Right renal cortex interstitium (tissue), 3 donors: Measurements from ENCODE around the gene MTMR12. TPM values are rescaled to one million over a fixed set of nuclear protein-coding genes. Genes with fewer than 3 reads are reported as not detected.

Source experiments
- DNase-seq, 3 donors: peaks; one replicate each; pipeline ENCODE4 v3.0.0-alpha.2; 2013; ENCODE audit warnings: low read depth in 3 of 3, low spot score in 2 of 3
- polyA plus RNA-seq, 3 donors: library from polyadenylated mRNA; unstranded; fragments of 120-200 nt; gene quantifications; one replicate each; pipeline ENCODE4 v1.2.1, GENCODE V29; 2013; ENCODE audit not compliant: insufficient read length in 3 of 3

The MTMR12 gene
- polyA plus RNA-seq, 3 donors = 35.0 to 37.7 (median 37.5) TPM

DNA sequence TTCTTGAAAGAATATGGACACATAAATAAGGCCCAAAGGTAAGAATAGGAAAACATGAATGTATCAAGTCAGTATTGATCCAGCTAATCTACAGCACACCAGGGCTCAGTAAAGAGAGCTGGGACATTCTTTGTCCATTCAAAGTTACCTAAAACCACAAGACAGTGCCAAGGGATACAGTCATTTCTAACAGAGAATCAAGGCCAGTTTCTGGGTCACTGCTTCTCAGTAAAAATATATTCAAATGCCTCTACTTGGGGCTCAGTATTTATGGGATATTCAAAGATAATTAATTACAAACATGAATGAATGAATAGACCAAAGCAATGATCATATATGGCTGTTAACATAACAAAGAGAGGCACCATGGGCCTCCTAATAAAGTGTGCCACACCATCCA is 34.9 kb downstream of the MTMR12 start:
- no peak for DNase-seq

DNA sequence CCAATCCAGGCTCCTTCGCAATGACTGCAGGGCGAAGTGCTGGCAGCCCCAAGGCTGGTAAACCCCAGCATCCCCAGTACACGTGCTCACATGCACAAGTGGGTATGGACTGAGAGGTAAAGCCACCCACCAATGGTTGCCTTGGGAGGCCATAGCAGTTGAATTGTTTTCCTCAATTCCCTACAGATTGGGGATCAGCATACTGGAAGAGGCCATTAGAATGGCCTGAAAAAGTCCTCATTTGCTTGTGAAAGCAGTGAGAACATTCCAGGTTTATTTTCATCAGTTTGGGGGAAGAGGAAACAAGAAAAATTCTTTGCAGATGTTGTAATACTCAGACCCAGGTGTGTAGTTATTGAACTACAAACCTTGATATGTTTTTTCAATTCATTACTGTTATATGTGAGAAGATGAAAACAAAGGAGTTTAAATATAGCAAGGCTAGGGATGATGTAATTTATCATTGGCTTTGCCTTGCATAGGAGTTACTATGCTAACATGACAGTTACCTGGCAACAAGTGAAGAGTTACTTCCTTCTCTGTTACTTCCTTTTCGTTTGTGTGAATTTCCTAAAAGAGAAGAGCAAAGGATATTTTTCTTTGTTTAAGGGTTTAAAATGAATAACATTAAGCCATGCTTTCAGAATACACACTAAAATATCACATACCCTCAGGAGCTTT is 36.4 kb downstream of the MTMR12 start:
- DNase-seq = no peak

DNA sequence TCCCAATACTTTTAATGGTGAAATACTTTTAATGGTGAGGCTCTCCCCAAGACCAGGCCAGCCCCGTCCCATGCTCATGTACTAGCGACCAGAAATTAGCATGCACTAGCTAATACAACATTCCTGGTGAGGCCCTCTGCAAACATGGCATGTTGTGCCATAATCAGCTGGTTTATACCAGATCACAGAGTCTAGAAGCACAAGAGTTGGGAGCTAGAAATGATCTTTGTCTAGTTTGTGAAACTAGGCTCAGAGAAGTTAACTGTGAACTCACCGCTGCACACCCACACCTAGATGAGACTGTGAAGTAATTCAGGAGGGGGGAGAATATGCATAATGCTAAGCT is 37.4 kb downstream of the MTMR12 start:
- DNase-seq = no peak

DNA sequence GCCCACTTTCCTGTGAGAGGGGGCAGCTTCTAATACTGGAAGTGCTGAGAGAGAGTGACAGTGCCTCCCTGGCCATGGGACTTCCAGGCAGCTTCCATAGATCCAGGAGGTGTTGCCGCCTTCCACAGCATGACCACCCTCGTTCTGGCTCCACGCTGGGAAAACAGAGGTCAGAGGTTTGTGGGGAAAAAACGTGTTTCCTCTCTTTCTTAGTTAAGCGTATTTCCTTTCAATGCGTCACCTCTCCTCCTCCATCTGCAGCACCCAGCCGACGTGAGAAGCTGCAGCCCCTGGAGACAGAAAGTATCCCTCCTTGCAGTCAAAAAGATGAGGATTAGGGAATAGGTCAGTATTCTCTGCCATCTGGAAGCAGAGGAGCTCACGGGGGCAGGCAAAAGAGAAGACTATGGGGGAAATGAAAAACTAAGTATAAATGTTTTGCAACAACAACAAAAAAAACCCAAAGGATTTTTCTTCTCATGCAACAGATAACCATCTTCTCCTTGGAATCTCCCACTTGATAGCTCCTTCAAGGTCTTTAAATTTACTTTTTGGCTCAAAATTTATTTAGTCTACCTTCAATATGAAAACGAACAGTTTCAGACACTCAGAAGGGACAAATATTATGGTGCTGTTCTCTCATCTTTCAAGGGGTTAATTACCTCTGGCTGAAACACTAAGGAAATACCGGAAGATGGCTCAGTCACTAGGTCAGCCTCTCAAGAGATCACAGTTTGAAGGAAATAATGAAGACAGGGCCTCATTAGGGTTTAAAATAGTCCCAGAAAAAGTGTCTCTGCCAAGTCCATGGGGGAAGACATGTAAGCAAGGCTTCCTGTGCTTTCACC is 38.0 kb downstream of the MTMR12 start:
- DNase-seq = no peak

DNA sequence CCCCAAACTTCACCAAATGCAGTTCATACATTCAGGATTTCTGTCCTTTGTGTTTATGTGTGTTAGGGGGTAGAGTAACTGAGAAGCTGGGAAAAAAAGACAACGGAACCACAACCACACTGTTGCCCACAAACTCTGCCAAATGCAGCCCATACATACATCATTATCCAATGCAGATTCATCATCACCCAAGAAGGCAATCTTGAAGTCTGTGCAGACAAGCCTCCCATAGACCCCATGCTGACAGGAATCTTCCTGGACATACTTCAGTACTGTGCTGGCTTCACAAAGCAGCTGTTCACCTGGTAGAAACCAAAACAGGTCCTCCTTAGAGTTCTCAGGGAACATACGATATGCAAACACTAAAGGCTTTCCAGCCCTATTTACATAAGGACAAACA is 38.9 kb downstream of the MTMR12 start:
- DNase-seq = no peak

DNA sequence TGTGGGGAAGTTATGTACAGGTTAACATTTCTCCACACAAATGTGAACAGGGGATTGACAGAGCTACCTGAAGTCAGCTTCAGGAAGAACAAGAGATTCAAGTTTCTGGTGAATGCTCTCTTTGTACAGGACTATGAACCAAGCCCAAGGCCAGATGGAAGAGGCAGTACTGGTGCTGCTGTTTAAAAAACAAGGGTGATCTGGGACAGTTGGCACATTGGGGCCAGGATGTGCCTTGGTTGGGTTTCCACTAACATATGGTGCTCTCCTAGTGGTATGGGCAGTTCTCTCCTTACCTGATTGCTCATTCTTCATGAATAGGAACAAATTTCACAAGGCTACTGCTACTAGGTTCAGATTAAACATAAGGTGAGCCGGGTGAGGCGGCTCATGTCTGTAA is 40.0 kb downstream of the MTMR12 start:
- DNase-seq = no peak

DNA sequence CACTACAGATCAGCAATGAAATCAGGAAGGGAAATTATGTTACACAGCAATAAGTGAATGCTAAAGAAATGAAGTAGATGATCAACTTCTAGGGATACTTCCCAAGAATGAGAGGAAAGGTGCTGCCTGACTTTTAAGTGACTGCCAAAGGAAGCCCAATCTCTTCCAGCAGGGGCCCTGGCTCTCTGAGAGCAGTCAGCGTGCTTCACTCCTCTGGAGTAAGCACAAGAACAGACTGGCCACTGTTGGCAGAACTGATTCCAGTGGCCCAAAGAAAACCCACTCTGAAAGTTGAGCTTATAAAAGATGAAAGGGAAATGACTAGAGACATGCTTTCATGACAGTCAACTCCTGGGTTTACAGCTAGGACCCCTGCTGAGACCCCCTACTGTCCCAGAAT is 41.8 kb downstream of the MTMR12 start:
- DNase-seq = no peak

DNA sequence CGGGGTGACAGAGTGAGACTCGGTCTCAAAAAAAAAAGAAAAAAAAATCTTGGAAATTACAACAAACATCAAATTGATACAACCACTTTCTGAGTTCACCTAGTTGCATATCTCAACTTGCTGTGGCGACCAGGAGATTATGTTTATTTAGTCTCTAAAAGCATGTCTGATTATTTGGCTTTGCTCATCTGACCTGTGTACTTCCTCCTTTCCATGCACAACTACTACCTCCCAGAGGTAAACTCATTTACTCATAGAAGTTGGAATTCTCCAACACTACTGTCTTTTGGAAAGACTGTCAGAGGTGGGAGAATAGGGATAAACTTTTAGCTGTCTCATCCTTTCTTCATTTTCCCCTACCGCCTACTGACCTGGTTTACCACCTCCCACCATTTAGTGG is 42.6 kb downstream of the MTMR12 start:
- DNase-seq = no peak

DNA sequence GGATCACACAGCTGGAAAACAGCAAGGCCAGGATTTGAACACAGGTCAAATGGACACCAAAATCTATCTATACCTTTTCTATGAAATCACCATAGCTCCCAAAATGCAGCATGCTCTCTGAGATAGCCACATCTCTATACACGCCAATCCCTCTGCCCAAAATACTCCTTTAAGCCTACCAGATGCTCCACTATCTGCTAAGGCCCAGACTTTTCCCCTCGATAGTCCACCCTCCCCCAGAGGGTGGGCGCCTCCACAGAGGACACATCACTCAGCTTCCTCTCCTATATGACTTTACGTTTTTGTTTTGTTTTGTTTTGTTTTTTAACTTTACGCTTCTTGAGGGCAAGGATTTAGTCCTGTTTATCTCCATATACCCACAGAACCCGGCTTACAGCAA is 46.8 kb downstream of the MTMR12 start:
- DNase-seq = no peak

DNA sequence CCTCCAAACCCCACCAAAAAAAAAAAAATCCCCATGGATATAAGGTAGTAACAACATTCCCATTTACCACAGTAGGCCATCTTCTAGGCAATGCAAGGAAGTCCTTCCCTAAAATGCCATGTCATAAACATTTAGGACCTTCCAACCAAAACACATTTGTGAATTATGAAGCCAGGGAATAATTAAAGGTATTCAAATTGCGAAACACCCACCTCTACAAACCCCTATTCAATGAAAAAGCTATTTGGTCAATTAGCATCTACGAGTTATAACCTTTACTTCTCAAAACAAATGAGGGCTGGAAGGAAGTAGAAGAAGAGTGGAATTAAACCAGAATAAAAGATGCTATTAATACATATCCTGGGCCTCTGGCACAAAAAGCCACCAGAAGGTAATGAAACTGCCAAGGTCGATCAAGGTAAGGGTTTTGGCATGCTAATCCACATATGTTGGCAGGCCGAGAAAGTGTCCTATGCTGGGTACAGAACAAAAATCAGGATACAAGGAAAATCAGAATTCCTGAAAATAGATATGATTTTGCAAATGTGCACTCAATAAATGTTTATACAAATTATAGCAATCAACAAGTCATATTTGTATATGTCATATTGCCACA is 47.7 kb downstream of the MTMR12 start:
- DNase-seq = no peak

DNA sequence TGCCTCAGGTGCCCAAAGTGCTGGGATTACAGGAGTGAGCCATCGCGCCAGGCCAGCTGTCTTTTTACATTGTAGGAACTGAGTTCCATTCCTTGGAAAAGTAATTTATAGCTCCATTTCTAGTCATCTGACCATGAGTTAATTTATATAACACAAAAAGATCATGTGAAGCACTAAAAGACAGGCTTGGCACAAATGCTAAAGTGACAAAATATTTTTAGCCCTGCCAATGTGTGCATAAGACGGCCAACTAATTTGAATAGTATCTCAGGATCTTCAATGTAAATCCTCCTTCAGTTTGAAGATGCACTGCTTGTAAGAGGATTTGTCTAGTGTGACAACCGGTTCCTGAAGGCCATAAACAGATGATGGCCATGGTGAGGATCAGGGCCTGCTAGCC is 49.1 kb downstream of the MTMR12 start:
- no peak for DNase-seq

DNA sequence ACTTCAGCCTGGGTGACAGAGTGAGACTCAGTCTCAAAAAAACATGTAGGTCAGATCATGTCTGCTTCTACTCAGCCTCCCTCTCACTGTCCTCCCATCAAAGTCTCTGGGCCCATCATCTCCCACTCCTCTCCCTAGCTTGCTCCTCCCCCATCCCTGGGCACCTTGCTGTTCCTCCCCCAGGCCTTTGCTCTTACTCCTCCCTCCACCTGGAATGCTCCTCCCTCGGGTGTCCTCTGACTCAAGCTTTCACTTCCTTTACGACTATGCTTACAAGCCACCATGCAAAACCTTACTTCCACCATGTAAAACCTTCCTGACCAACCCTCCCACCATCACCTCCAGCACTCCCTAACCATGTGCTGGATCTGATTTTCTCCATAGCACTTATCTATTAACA is 51.5 kb downstream of the MTMR12 start:
- DNase-seq = no peak

DNA sequence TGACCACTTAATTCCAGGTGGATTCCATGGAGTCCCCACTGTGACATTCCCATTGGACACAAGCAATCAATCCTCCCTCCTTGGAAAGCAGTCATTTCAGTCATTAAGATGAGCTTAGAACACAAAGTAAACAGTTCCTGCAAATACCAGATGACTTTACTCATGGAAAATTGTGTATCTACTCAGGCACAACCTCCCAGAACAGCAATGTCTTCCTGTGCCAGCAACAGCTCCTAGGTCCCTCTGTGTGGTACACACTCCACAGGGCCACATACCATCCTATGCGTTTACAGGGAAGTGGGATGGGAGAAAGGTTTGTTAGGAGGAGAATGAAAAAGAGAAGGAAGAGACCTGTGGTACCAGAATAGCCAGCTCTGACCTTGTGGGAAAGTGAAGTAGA is 53.7 kb downstream of the MTMR12 start:
- no peak for DNase-seq

DNA sequence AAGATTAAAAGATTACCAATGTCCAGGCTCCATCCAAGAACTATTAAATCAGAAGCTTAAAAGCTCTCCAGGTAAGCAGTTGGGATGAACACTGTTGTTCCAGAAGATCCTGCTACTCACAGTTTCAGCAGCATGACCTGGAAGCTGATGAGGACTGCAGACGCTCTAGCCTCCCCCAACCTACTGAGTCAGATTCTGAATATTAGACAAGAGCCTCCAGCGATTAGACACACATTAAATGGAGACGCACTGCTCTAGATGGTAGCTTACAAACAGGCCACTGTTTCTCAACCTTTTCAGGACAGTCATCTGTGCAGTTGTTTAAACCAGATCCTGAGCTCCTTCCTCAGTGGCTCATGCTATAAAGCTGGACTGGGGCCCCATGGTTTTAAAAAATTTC is 54.3 kb downstream of the MTMR12 start:
- DNase-seq = no peak

DNA sequence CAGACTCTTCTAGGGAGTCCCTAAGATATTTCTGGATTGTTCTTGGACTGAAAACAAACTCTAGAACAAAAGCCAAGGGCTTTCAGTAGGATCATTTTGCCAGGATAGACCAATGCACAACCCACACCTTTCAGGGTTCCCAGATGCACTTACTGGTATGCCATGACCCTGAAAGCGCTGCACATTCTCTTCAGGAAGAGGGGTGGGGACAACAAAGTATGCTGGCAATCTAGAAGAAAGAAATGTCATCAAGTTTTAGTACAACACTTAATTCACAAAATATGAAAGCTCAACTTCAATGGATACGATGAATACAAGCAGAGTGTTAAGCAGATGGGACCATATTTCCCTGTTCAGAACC is 57.2 kb downstream of the MTMR12 start:
- no peak for DNase-seq

DNA sequence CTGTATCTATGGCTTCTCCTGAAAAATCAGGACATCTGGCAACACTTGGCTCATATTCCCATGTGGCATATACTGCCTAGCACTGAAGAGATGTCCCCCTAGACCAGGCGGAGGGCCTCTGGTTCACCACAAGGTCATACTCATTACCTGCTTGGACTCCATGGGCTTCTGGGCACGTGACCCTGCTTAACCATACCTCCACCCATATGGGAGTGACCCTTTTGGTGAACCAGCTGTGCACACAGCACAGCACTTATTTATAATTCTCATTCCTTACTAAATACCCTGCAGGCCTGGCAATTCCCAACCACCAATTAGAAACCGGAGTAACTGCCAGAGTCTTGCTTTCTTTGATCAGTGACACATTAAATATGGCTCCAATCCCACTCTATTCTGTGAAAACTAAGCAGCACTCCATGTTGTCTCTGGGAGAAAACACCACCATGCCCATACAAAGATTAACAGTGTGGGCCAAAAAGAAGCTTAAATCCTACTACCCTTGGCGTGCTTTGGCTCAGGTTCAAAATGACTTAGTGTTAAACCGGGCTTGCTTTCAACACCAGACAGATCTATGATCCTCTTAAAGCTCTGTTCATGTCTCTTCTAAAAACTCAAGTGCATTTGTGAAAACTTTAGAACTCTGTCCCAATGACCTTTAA is 57.7 kb downstream of the MTMR12 start:
- no peak for DNase-seq

DNA sequence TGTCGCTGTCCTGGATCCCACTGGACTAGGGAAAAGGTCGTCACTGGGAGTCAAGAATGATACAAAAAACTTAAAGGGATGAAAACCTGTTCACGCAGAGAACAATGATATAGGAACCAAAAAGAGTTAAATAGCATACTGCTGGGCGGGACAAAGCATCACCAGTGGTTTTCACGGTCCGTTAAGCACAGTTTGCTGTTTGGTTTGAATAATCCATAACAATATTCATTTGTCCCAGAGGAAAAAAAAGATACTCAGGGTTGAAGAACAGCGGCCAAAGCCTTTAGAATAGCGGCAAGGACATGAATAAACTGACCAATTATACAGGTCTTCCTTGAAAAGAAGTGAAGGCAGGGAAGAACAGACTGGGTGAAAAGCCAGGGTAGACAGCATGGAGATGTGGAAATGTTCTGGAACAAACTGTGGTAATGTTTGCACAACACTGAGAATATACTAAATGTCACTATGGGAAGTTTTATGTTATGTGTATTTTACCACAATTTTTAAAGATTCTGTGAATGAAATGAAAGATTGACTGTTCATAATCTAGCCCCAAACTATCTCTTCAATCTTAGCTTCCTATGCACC is 60.8 kb downstream of the MTMR12 start:
- no peak for DNase-seq

DNA sequence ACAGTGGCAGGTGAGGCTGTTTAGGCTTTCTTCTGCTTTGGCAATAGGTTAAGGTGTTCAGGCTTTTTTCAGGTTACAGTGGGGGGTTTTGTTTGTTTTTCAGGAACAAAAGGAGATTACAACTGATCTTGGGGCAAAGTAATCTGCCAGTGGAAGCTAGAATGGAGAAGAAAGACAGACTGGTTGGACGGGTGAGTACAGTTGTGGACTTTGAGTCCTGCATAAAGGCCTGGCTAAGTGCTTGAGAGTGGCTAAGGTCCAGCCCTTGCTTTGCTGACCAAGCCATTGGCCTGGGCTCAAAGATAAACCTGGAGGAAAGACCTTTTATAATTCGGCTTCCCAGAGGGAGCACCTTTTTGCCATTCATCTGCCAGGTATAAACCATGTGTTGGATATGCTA is 63.1 kb downstream of the MTMR12 start:
- DNase-seq = no peak

DNA sequence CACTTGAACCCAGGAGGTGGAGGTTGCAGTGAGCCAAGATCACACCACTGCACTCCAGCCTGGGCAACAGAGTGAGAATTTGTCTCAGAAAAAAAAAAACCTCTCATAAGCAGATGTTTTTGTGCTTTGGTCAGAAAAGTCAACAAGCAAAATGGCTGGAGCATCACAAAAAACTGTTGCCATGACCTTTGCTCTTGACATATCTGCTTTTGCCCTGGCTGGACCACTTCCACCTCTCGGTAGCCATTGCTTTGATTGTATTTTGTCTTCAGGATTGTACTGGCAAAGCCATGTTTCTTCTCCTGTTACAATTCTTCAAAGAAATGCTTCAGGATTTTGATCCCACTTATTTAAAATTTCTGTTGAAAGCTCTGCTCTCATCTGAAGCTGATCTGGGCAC is 67.0 kb downstream of the MTMR12 start:
- no peak for DNase-seq

DNA sequence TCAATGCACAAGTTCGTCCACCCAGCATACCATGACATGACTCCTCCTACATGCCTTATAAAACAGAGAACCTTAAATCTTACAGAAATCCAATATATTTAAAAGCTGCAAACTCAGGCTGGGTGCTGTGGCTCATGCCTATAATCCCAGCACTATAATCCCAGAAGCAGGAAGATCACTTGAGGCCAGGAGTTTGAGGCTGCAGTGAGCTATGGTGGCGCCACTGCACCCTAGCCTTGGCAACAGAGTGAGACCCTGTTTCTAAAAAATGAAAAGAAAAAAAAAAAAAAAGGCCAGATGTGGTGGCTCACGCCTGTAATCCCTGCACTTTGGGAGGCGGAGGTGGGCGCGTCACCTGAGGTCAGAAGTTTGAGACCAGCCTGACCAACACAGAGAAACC is 68.7 kb downstream of the MTMR12 start:
- DNase-seq = no peak

DNA sequence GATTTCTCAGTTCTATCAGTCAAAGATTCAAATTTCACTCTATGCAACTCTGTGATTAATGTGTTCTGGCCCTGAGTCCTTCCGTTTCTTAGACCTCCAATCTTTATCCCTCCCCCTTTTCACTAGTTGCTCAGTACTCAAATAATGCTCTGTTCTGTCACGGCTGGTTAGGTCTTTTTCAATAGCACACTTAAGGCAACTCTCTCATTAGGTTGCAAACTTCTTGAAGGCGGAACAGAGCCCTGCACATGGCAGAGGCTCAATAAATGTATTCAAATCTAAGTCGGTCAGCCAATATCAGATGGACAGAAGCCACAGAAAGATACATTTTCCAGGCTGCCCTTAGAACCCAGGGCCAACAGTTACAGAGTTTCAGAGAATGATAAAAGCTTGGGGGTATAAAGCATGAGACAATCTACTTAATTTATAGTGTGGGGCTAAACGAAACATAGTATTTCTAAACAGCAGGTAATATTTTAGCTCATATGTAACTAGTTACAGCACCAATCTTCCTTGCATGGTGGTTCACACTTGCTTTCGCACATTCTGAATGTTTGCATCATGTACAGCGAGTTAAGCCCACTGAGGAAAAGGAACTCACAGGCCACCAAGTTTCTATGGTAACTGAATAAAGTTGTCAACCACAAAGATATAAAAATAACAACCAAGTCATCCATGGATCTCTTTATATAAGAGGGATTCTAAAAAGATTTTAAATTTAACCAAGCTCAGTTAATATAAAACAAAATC is 71.5 kb downstream of the MTMR12 start:
- no peak for DNase-seq
